Adrenal gland (tissue), 5 donors: ENCODE data around the gene PARP8.

Source experiments
- POLR2A ChIP-seq, 2 donors: fragments of 450-650 bp; IDR thresholded peaks; one replicate each; pipeline ENCODE4 v1.6.1; 2017; ENCODE audit warnings: antibody characterized with exemption in 2 of 2, mild to moderate bottlenecking in 2 of 2, moderate library complexity in 1 of 2
- TF ChIP-seq, protein P1 (sequence below), 6 experiments: fragments of 450-650 bp in 4 of 6; fragments of 200-600 bp in 2 of 6; sonication (generic) in 1 of 6; IDR thresholded peaks; 1 replicate in 5 of 6; 2 replicates in 1 of 6; pipeline versions ENCODE4 v1.5.1 to v1.8.0; 2016 to 2021; ENCODE audit warnings: antibody characterized with exemption in 6 of 6, mild to moderate bottlenecking in 2 of 6, moderate library complexity in 1 of 6
- donor health status: DM: no; HTN: no; CAD: no.

DNA sequence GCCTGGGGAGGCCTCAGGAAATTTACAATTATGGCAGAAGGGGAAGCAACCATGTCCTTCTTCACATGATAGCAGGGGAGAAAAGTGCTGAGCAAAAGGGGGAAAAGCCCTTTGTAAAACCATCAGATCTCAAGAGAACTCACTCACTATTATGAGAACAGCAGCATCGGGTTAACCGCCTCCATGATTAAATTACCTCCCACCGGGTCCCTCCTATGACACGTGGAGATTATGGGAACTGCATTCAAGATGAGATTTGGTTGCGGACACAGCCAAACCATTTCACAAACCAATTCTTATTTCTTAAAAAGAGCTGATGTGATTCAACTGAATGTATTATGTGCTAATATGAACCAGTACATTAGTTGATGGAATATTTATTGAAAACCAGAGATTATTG, 63.9 kb downstream of the PARP8 start:
- TF ChIP-seq, protein P1, sequence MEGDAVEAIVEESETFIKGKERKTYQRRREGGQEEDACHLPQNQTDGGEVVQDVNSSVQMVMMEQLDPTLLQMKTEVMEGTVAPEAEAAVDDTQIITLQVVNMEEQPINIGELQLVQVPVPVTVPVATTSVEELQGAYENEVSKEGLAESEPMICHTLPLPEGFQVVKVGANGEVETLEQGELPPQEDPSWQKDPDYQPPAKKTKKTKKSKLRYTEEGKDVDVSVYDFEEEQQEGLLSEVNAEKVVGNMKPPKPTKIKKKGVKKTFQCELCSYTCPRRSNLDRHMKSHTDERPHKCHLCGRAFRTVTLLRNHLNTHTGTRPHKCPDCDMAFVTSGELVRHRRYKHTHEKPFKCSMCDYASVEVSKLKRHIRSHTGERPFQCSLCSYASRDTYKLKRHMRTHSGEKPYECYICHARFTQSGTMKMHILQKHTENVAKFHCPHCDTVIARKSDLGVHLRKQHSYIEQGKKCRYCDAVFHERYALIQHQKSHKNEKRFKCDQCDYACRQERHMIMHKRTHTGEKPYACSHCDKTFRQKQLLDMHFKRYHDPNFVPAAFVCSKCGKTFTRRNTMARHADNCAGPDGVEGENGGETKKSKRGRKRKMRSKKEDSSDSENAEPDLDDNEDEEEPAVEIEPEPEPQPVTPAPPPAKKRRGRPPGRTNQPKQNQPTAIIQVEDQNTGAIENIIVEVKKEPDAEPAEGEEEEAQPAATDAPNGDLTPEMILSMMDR (IDR thresholded peaks at IDR 0.05), result no peak
- no peak for TF ChIP-seq POLR2A (IDR thresholded peaks at IDR 0.05)
